ENCODE measurements around the gene SRGAP2C.
"Not testable (repeated sequence)": the region's sequence is repeated elsewhere in the genome, so short reads cannot be mapped to it uniquely, and the experiment has no call there.

DNA sequence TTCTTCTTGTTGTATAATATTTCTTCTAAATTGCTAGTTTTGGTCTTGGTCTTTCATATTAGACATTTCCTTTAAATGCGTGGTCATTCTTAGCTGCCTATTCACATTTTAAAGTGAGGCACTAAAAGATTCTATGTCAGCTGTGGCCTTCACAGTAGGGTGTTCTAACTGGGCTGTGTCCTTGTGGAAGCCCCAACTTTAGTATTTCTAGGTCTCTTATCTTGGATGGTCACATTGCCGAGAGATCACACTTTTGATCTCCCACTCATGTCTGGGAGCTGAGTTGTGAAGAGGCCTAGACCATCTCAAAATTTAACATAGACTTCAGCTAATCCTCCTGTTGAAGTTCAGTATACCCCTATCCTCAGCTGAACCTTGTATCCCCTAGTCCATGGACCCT lies 185.2 kb downstream of the SRGAP2C start:
- TF ChIP-seq, protein P1, sequence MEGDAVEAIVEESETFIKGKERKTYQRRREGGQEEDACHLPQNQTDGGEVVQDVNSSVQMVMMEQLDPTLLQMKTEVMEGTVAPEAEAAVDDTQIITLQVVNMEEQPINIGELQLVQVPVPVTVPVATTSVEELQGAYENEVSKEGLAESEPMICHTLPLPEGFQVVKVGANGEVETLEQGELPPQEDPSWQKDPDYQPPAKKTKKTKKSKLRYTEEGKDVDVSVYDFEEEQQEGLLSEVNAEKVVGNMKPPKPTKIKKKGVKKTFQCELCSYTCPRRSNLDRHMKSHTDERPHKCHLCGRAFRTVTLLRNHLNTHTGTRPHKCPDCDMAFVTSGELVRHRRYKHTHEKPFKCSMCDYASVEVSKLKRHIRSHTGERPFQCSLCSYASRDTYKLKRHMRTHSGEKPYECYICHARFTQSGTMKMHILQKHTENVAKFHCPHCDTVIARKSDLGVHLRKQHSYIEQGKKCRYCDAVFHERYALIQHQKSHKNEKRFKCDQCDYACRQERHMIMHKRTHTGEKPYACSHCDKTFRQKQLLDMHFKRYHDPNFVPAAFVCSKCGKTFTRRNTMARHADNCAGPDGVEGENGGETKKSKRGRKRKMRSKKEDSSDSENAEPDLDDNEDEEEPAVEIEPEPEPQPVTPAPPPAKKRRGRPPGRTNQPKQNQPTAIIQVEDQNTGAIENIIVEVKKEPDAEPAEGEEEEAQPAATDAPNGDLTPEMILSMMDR (IDR thresholded peaks at IDR 0.05; ENCODE audit: low read depth, low read length, missing input control), result not testable (repeated sequence)
- TF ChIP-seq ATF3 (IDR thresholded peaks at IDR 0.05); MAX (IDR thresholded peaks at IDR 0.05); YY1 (IDR thresholded peaks at IDR 0.05); GABPA (IDR thresholded peaks at IDR 0.05 in 1 of 2, conservative IDR thresholded peaks at IDR 0.05 in 1 of 2); REST (IDR thresholded peaks at IDR 0.05); HNF4A (conservative IDR thresholded peaks at IDR 0.05): not testable (repeated sequence)
- TF ChIP-seq, protein P2, sequence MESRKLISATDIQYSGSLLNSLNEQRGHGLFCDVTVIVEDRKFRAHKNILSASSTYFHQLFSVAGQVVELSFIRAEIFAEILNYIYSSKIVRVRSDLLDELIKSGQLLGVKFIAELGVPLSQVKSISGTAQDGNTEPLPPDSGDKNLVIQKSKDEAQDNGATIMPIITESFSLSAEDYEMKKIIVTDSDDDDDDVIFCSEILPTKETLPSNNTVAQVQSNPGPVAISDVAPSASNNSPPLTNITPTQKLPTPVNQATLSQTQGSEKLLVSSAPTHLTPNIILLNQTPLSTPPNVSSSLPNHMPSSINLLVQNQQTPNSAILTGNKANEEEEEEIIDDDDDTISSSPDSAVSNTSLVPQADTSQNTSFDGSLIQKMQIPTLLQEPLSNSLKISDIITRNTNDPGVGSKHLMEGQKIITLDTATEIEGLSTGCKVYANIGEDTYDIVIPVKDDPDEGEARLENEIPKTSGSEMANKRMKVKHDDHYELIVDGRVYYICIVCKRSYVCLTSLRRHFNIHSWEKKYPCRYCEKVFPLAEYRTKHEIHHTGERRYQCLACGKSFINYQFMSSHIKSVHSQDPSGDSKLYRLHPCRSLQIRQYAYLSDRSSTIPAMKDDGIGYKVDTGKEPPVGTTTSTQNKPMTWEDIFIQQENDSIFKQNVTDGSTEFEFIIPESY (IDR thresholded peaks at IDR 0.05), result not testable (repeated sequence)
